Measurements from ENCODE around the gene CDH4.

Gene CDH4

GRCh38 chr20:61684136-61684535 is 432.1 kb downstream of the CDH4 start:
- peak; percentile 34 for DNase-seq

GRCh38 chr20:61684583-61685235 is 432.6 kb downstream of the CDH4 start:
- DNase-seq: peak; percentile 66

GRCh38 chr20:61685462-61685861 is 433.4 kb downstream of the CDH4 start:
- DNase-seq: no peak

GRCh38 chr20:61686051-61686936 is 434.2 kb downstream of the CDH4 start:
- no peak for DNase-seq

GRCh38 chr20:61688411-61688810 is 436.4 kb downstream of the CDH4 start:
- DNase-seq: no peak

- DNase-seq: no peak
These were observed 438.1 kb downstream of the CDH4 start for GRCh38 chr20:61690150-61690549.

GRCh38 chr20:61690993-61691838 is 439.2 kb downstream of the CDH4 start:
- DNase-seq: no peak

- no peak for DNase-seq
These were observed 439.9 kb downstream of the CDH4 start for GRCh38 chr20:61691978-61692377.

- DNase-seq: no peak
These were observed 440.4 kb downstream of the CDH4 start for GRCh38 chr20:61692479-61692878.

- no peak for DNase-seq
These were observed 441.1 kb downstream of the CDH4 start for GRCh38 chr20:61693055-61693600.

- no peak for DNase-seq
These were observed 442.6 kb downstream of the CDH4 start for GRCh38 chr20:61694682-61695081.

- DNase-seq: no peak
These were observed 443.7 kb downstream of the CDH4 start for GRCh38 chr20:61695741-61696140.

GRCh38 chr20:61696181-61696735 is 444.2 kb downstream of the CDH4 start:
- DNase-seq: no peak

- no peak for DNase-seq
These were observed 445.9 kb downstream of the CDH4 start for GRCh38 chr20:61697666-61698597.

GRCh38 chr20:61698598-61699494 is 446.8 kb downstream of the CDH4 start:
- DNase-seq: no peak

GRCh38 chr20:61699495-61700374 is 447.7 kb downstream of the CDH4 start:
- DNase-seq: no peak

- DNase-seq: no peak
These were observed 448.6 kb downstream of the CDH4 start for GRCh38 chr20:61700595-61701140.

GRCh38 chr20:61701401-61701800 is 449.3 kb downstream of the CDH4 start:
- no peak for DNase-seq

GRCh38 chr20:61701802-61702201 is 449.7 kb downstream of the CDH4 start:
- no peak for DNase-seq

All from NCI-H345 (cell line).